ENCODE data around the gene COL16A1.

Gene COL16A1

DNA sequence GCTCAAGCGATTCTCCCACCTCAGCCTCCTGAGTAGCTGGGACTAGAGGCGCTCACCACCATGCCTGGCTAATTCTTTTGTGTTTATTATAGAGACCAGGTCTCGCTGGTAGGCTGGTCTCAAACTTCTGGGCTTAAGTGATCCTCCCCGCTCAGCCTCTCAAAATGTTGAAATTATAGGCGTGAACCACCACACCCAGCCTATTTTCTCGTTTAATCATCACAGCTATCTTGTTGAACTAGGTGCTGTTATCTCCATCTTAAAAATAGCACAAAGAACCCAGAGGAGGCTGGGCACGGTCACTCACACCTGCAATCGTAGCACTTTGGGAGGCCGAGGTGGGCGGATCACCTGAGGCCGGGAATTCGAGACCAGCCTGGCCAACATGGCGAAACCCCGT lies 28.1 kb downstream of the COL16A1 start:
- TF ChIP-seq GATA3 (IDR thresholded peaks at IDR 0.05; ENCODE audit: low read depth, low read length) (no peak), GATA2 (IDR thresholded peaks at IDR 0.05; ENCODE audit: low read depth, low read length) (no peak)

- no peak for TF ChIP-seq GATA2 (IDR thresholded peaks at IDR 0.05; ENCODE audit: low read depth, low read length)
- no peak for TF ChIP-seq GATA3 (IDR thresholded peaks at IDR 0.05; ENCODE audit: low read depth, low read length)
Observed at GRCh38 chr1:31675161-31675560, 28.7 kb downstream of the COL16A1 start.

GRCh38 chr1:31674626-31675025 lies 29.2 kb downstream of the COL16A1 start:
- TF ChIP-seq GATA2 (IDR thresholded peaks at IDR 0.05; ENCODE audit: low read depth, low read length) (no peak), GATA3 (IDR thresholded peaks at IDR 0.05; ENCODE audit: low read depth, low read length) (no peak)

GRCh38 chr1:31673433-31673832 lies 30.4 kb downstream of the COL16A1 start:
- TF ChIP-seq GATA2 (IDR thresholded peaks at IDR 0.05; ENCODE audit: low read depth, low read length) (no peak), GATA3 (IDR thresholded peaks at IDR 0.05; ENCODE audit: low read depth, low read length) (no peak)

- no peak for TF ChIP-seq GATA2 (IDR thresholded peaks at IDR 0.05; ENCODE audit: low read depth, low read length)
- TF ChIP-seq GATA3 (IDR thresholded peaks at IDR 0.05; ENCODE audit: low read depth, low read length): no peak
Observed at GRCh38 chr1:31672986-31673385, 30.8 kb downstream of the COL16A1 start.

DNA sequence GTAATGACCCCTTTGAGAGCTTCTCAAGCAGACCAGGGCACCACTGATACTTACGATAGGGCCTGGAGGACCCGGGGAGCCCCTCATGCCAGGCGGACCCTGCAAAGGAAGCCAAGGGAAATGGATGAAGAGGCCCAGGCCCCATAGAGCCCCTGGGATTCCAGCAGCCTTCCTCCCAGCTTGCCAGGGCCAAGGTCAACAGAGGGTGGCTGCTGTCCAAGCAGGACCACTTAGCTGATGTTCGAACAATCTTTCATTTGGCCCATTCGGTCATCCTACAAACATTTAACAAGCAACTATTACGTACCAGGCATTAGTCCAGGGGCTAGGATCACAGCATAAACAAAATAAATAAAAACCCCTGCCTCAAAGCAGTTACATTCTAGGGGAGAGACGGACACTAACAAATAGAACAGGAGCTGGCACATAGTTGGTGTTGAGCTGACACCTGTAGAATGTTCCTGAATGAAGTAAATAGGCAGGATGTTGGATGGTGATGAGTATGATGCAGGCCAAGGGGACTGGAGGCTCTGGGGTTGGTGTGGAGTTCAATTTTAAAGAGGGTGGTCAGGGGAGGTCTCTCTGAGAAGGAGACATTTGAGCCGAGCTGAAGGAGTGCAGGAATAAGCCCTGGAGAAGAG lies 32.1 kb downstream of the COL16A1 start:
- TF ChIP-seq GATA2 (IDR thresholded peaks at IDR 0.05; ENCODE audit: low read depth, low read length): no peak
- no peak for TF ChIP-seq GATA3 (IDR thresholded peaks at IDR 0.05; ENCODE audit: low read depth, low read length)

- no peak for TF ChIP-seq GATA3 (IDR thresholded peaks at IDR 0.05; ENCODE audit: low read depth, low read length)
- no peak for TF ChIP-seq GATA2 (IDR thresholded peaks at IDR 0.05; ENCODE audit: low read depth, low read length)
Observed at GRCh38 chr1:31671147-31671546, 32.7 kb downstream of the COL16A1 start.

- no peak for TF ChIP-seq GATA2 (IDR thresholded peaks at IDR 0.05; ENCODE audit: low read depth, low read length)
- TF ChIP-seq GATA3 (IDR thresholded peaks at IDR 0.05; ENCODE audit: low read depth, low read length): no peak
Observed at GRCh38 chr1:31670593-31670964, 33.2 kb downstream of the COL16A1 start.

DNA sequence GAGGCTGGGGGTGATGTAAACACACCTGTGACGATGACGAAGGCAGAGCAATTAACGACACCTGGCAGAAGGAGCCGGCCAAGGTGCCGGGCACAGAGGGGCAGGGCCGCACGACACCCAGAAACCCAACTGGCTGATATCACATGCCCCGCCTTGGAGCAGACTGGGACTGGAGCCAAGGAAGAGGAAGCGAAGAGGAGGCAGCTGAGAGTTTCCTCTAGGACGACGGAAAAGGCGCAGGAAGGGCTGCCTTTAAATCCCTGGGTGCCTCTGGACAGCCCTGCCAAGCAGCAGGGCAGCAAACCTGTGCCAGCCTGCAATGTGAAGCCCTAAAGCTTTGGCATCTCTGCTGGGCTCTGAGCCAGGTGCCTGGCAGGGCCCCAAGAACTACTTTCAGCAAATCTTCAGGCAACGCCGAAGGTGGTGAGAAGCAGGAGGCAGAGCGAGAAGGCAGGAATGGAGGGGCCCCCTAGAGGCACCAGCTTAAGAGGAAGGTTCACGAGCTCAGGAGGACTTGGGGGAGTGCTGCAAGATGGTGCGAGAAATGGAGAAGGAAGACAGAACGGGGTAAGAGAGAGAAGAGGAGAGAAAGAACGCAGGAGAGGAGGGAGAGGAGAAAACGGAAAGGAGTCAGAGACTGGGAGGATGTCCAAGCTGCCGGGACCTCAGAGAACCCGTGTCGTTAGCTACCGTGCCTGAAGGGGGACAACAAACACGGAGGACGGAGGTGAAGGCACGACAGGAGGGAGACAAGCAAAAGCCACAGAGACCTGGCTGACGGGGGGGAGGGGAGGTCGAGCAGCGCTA lies 33.8 kb downstream of the COL16A1 start:
- TF ChIP-seq GATA3 (IDR thresholded peaks at IDR 0.05; ENCODE audit: low read depth, low read length): no peak
- TF ChIP-seq GATA2 (IDR thresholded peaks at IDR 0.05; ENCODE audit: low read depth, low read length): no peak

GRCh38 chr1:31669433-31669785 lies 34.4 kb downstream of the COL16A1 start:
- TF ChIP-seq GATA3 (IDR thresholded peaks at IDR 0.05; ENCODE audit: low read depth, low read length) (no peak), GATA2 (IDR thresholded peaks at IDR 0.05; ENCODE audit: low read depth, low read length) (no peak)

DNA sequence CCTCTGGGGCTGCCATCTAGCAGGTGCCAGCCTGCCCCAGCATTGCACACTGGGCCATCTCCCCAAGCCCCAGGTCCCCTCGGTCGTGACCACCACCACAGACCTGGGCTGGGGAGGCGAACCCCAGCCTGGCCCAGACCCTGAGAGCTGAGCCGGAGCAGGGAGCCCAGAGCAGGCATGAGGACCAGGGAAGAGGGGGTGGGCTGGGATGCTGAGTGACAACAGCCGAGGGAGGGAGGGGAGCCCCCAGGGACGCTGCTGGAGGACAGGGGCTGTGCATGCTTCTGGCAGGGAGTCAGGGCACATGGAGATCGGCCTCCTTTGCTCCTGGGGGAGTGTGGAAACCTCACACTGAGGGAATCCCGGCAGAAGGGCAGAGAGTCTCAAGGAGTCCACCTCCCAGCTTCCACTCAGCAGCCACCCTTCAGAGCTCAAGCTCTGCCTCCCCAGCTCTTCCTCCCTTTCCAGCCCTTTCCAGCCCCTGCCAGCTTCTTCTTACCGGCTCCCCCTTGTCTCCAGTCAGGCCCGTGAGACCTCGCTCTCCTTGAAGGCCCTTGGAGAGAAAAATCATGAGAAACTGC lies 35.4 kb downstream of the COL16A1 start:
- TF ChIP-seq GATA2 (IDR thresholded peaks at IDR 0.05; ENCODE audit: low read depth, low read length) (no peak), GATA3 (IDR thresholded peaks at IDR 0.05; ENCODE audit: low read depth, low read length) (no peak)

GRCh38 chr1:31667065-31667785 lies 36.6 kb downstream of the COL16A1 start:
- no peak for TF ChIP-seq GATA2 (IDR thresholded peaks at IDR 0.05; ENCODE audit: low read depth, low read length)

DNA sequence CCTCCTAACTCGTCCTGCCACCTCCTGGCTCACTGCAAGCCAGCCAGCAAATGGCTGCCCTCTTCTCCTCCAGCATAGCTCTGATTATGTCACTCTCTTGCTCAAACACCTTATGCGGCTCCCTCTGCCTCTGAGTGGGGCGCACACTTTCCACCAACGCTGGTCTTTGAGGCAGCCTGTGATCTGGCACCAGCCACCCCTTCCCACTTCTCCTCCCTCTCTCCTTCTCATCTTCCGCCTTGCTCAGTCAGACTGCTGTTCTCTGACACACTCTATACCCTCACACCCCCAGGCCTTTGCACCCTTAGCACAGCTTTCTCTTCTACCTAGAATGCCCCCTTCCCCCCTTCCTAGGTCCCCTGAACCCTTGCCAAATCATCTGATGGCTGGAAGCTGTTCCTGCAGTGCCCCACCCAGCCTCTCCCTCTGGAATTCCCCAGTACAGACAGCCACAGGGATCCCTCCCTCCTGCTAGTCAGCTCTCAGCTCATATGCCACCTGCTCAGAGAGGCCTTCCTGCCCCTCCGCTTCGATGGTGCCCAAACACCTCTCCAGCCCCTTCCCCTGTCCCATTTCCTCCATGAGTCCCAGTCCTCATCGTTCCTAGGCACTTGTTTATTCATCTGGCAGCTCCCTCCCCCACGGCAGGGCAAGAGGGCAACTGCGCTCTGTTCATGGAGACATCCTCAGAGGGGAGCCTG lies 37.4 kb downstream of the COL16A1 start:
- TF ChIP-seq GATA3 (IDR thresholded peaks at IDR 0.05; ENCODE audit: low read depth, low read length) (no peak), GATA2 (IDR thresholded peaks at IDR 0.05; ENCODE audit: low read depth, low read length) (no peak)

All from SH-SY5Y (cell line).